H9 (cell line): Measurements from ENCODE around the gene MICU1. TPM values are rescaled to one million over a fixed set of nuclear protein-coding genes. Genes with fewer than 3 reads are reported as not detected.
"Not testable (repeated sequence)": the region's sequence is repeated elsewhere in the genome, so short reads cannot be mapped to it uniquely, and the experiment has no call there.

ENCODE experiments used
- DNase-seq: peaks from one replicate; pipeline ENCODE4 v3.0.0-alpha.2; 2017
- H2AFZ ChIP-seq: one replicate; pipeline ENCODE4 v1.6.1; 2013; ENCODE audit warnings: mild to moderate bottlenecking, low read length, control low read depth, moderate library complexity
- H2AK5ac ChIP-seq: 2 replicates; pipeline ENCODE4 v1.6.1; 2013; ENCODE audit warnings: low read length, control low read depth, mixed read lengths; ENCODE audit not compliant: insufficient read length
- H2BK120ac ChIP-seq: one replicate; pipeline ENCODE4 v1.6.1; 2013; ENCODE audit warnings: low read depth, mild to moderate bottlenecking, low read length, control low read depth, inconsistent platforms; ENCODE audit not compliant: poor library complexity, severe bottlenecking
- H2BK12ac ChIP-seq: 2 replicates; pipeline ENCODE4 v1.6.1; 2013; ENCODE audit warnings: low read length, control low read depth, mixed read lengths, low read depth; ENCODE audit not compliant: insufficient read length
- H2BK15ac ChIP-seq: 2 replicates; pipeline ENCODE4 v1.6.1; 2013; ENCODE audit warnings: low read depth, low read length, control low read depth
- H2BK20ac ChIP-seq: one replicate; pipeline ENCODE4 v1.6.1; 2013; ENCODE audit warnings: low read depth, mild to moderate bottlenecking, low read length, control low read depth, inconsistent platforms; ENCODE audit not compliant: poor library complexity, severe bottlenecking
- H2BK5ac ChIP-seq: 2 replicates; pipeline ENCODE4 v1.6.1; 2013; ENCODE audit warnings: low read length, control low read depth, mixed read lengths; ENCODE audit not compliant: insufficient read length
- H3K14ac ChIP-seq: 2 replicates; pipeline ENCODE4 v1.6.1; 2013; ENCODE audit warnings: low read length, control low read depth; ENCODE audit not compliant: insufficient read depth
- H3K18ac ChIP-seq: 2 replicates; pipeline ENCODE4 v1.6.1; 2013; ENCODE audit warnings: low read depth, mild to moderate bottlenecking, mixed read lengths, low read length, control low read depth; ENCODE audit not compliant: insufficient read length
- H3K23ac ChIP-seq: 2 replicates; pipeline ENCODE4 v1.6.1; 2013; ENCODE audit warnings: low read length, control low read depth, mixed read lengths, low read depth; ENCODE audit not compliant: insufficient read length
- H3K23me2 ChIP-seq: 2 replicates; pipeline ENCODE4 v1.6.1; 2013; ENCODE audit warnings: low read depth, mild to moderate bottlenecking, mixed read lengths, low read length, control low read depth; ENCODE audit not compliant: insufficient read length, poor library complexity, severe bottlenecking
- H3K27ac ChIP-seq: 2 replicates; pipeline ENCODE4 v1.5.1; 2013; ENCODE audit warnings: low read length, control low read depth, mixed read lengths, low read depth; ENCODE audit not compliant: insufficient read length
- H3K27me3 ChIP-seq: 2 replicates; pipeline ENCODE4 v1.6.1; 2013; ENCODE audit warnings: low read length, control low read depth, inconsistent platforms; ENCODE audit not compliant: insufficient read depth
- H3K4ac ChIP-seq: 2 replicates; pipeline ENCODE4 v1.6.1; 2013; ENCODE audit warnings: low read depth, mild to moderate bottlenecking, control low read depth, inconsistent platforms, low read length, moderate library complexity
- H3K4me1 ChIP-seq: 2 replicates; pipeline ENCODE4 v1.6.1; 2013; ENCODE audit warnings: low read length, control low read depth, inconsistent platforms; ENCODE audit not compliant: insufficient read depth
- H3K4me2 ChIP-seq: 2 replicates; pipeline ENCODE4 v1.6.1; 2013; ENCODE audit warnings: low read length, control low read depth, mixed read lengths; ENCODE audit not compliant: insufficient read length, insufficient read depth
- H3K56ac ChIP-seq: 2 replicates; pipeline ENCODE4 v1.6.1; 2013; ENCODE audit warnings: low read depth, mild to moderate bottlenecking, mixed read lengths, low read length, control low read depth; ENCODE audit not compliant: insufficient read length
- H3K79me1 ChIP-seq: 2 replicates; pipeline ENCODE4 v1.6.1; 2013; ENCODE audit warnings: low read depth, mild to moderate bottlenecking, moderate library complexity, low read length, control low read depth, inconsistent platforms; ENCODE audit not compliant: insufficient read depth, poor library complexity, severe bottlenecking
- H3K79me2 ChIP-seq: 2 replicates; pipeline ENCODE4 v1.6.1; 2013; ENCODE audit warnings: low read length, control low read depth, inconsistent platforms; ENCODE audit not compliant: insufficient read depth
- H3K9ac ChIP-seq: 2 replicates; pipeline ENCODE4 v1.6.1; 2013; ENCODE audit warnings: low read length, control low read depth, mixed read lengths; ENCODE audit not compliant: insufficient read length; ENCODE audit errors: extremely low read depth
- H3K9me3 ChIP-seq: one replicate; pipeline ENCODE4 v1.6.1; 2013; ENCODE audit warnings: low read depth, low read length, inconsistent platforms; ENCODE audit not compliant: control insufficient read depth
- H3T11ph ChIP-seq: one replicate; pipeline ENCODE4 v1.6.1; 2013; ENCODE audit warnings: mild to moderate bottlenecking, low read length, control low read depth, inconsistent platforms
- H4K20me1 ChIP-seq: one replicate; pipeline ENCODE4 v1.6.1; 2013; ENCODE audit not compliant: control insufficient read depth, insufficient read length, insufficient read depth
- H4K5ac ChIP-seq: 2 replicates; pipeline ENCODE4 v1.6.1; 2013; ENCODE audit warnings: low read depth, mild to moderate bottlenecking, mixed read lengths, low read length, control low read depth; ENCODE audit not compliant: insufficient read length
- H4K8ac ChIP-seq: replicated peaks from 2 replicates; pipeline ENCODE4 v1.6.1; 2013; ENCODE audit warnings: low read length, control low read depth, mixed read lengths, low read depth; ENCODE audit not compliant: insufficient read length
- H4K91ac ChIP-seq: 2 replicates; pipeline ENCODE4 v1.6.1; 2013; ENCODE audit warnings: low read depth, mild to moderate bottlenecking, moderate library complexity, mixed read lengths, low read length, control low read depth; ENCODE audit not compliant: insufficient read length
- H3K27ac Mint-ChIP-seq, 3 experiments: 2 replicates in 2 of 3; 3 replicates in 1 of 3; pipeline ENCODE4 v1.8.0; 2020 to 2021; ENCODE audit warnings: mixed read lengths in 3 of 3, mild to moderate bottlenecking in 1 of 3, moderate library complexity in 1 of 3
- H3K27me3 Mint-ChIP-seq: 2 replicates; pipeline ENCODE4 v1.8.0; 2021; ENCODE audit warnings: low read depth, mild to moderate bottlenecking, moderate library complexity, mixed read lengths
- H3K36me3 Mint-ChIP-seq, 3 experiments: 2 replicates in 2 of 3; 3 replicates in 1 of 3; pipeline ENCODE4 v1.8.0; 2020 to 2021; ENCODE audit warnings: low read depth in 3 of 3, mixed read lengths in 3 of 3; ENCODE audit not compliant: insufficient read depth in 1 of 3
- H3K4me1 Mint-ChIP-seq, 2 experiments: 2 replicates each; pipeline ENCODE4 v1.8.0; 2020; ENCODE audit warnings: mixed read lengths in 2 of 2
- H3K4me3 Mint-ChIP-seq, 2 experiments: 2 replicates in 1 of 2; 3 replicates in 1 of 2; pipeline ENCODE4 v1.8.0; 2020 to 2021; ENCODE audit warnings: mild to moderate bottlenecking in 2 of 2, mixed read lengths in 2 of 2, moderate library complexity in 1 of 2
- H3K9me3 Mint-ChIP-seq, 2 experiments: 2 replicates in 1 of 2; 3 replicates in 1 of 2; pipeline ENCODE4 v1.8.0; 2020; ENCODE audit warnings: mild to moderate bottlenecking in 2 of 2, mixed read lengths in 2 of 2, moderate library complexity in 1 of 2
- CTCF ChIP-seq: fragments of 200-600 bp; sonication (generic); conservative IDR thresholded peaks from 3 replicates; pipeline ENCODE4 v1.8.0; 2021; ENCODE audit warnings: antibody characterized with exemption, mild to moderate bottlenecking
- WGBS: extraction: QIAGEN DNeasy Blood & Tissue Kit; methylation state at CpG from one replicate; pipeline ENCODE4 v1.1.7; 2013; ENCODE audit warnings: missing lambda C conversion rate, low lambda C conversion rate, mixed read lengths; ENCODE audit not compliant: insufficient read length; ENCODE audit errors: extremely low coverage; 5-methylcytosine and 5-hydroxymethylcytosine counted together
- total RNA-seq: library from RNA; stranded (reverse); gene quantifications from 2 replicates; pipeline ENCODE4 v1.2.1, GENCODE V29; 2021

Gene MICU1
- total RNA-seq, 1 experiment from 2014 or later: 33.2 TPM

GRCh38 chr10:72648301-72648700 is 22.4 kb upstream of the MICU1 start:
- H3K9me3 ChIP-seq: no peaks in the 10 kb centered on the region
- no peaks in the 10 kb centered on the region for H3K27me3 ChIP-seq
- no peak overlapping the region for H4K91ac ChIP-seq
- no peak for TF ChIP-seq CTCF
- no peaks in the 10 kb centered on the region for H4K20me1 ChIP-seq
- no peak overlapping the region for H2BK5ac ChIP-seq
- no peak overlapping the region for H3K23ac ChIP-seq
- H2BK12ac ChIP-seq: no peak overlapping the region
- no peak overlapping the region for H3K4ac ChIP-seq
- H3K4me2 ChIP-seq: no peak overlapping the region
- H2AFZ ChIP-seq: no peak overlapping the region
- H3K4me1 ChIP-seq: peaks cover 2% of the 10 kb centered on the region; the same call in 1 of the 2 replicates
- no peaks in the 10 kb centered on the region for H3K23me2 ChIP-seq
- no CpG with 5 or more reads among the region's 1 CpG for WGBS
- Mint-ChIP-seq H3K4me3 (no peak overlapping the region), H3K27ac (no peak overlapping the region), H3K36me3 (no peaks in the 10 kb centered on the region), H3K4me1 (no peaks in the 10 kb centered on the region; a peak in 1 of 4 replicates), H3K27me3 (no peaks in the 10 kb centered on the region), H3K9me3 (no peaks in the 10 kb centered on the region)
- no peak overlapping the region for H3K14ac ChIP-seq
- no peak overlapping the region for H3K18ac ChIP-seq
- no peak overlapping the region for H2AK5ac ChIP-seq
- no peak overlapping the region for H2BK120ac ChIP-seq
- H4K8ac ChIP-seq: no peak overlapping the region
- H3T11ph ChIP-seq: no peak overlapping the region
- H3K79me2 ChIP-seq: no peaks in the 10 kb centered on the region
- H4K5ac ChIP-seq: no peak overlapping the region
- H2BK15ac ChIP-seq: no peak overlapping the region
- H3K56ac ChIP-seq: no peak overlapping the region
- H3K79me1 ChIP-seq: no peaks in the 10 kb centered on the region
- H2BK20ac ChIP-seq: no peak overlapping the region
- no peak for DNase-seq
- no peak overlapping the region for H3K9ac ChIP-seq
- H3K27ac ChIP-seq: no peak overlapping the region

- H4K5ac ChIP-seq, H3K27me3 Mint-ChIP-seq, H3K14ac ChIP-seq, H3K56ac ChIP-seq, H2AK5ac ChIP-seq, H3K4ac ChIP-seq, H3K4me1 Mint-ChIP-seq, H3K18ac ChIP-seq, H3K27ac Mint-ChIP-seq, H3K9me3 Mint-ChIP-seq, H2BK12ac ChIP-seq, H2AFZ ChIP-seq, H4K8ac ChIP-seq, H3K4me1 ChIP-seq, H2BK5ac ChIP-seq, H3K4me3 Mint-ChIP-seq, H4K91ac ChIP-seq, H3K36me3 Mint-ChIP-seq, H4K20me1 ChIP-seq, H3K27me3 ChIP-seq, H3K27ac ChIP-seq, H3K79me2 ChIP-seq, H3K23ac ChIP-seq, H2BK120ac ChIP-seq, H2BK15ac ChIP-seq, H2BK20ac ChIP-seq, H3K4me2 ChIP-seq, H3K9ac ChIP-seq, H3T11ph ChIP-seq, H3K9me3 ChIP-seq, H3K79me1 ChIP-seq, H3K23me2 ChIP-seq, DNase-seq: not testable (repeated sequence)
- no CpG with 5 or more reads among the region's 3 CpGs for WGBS
Measured at GRCh38 chr10:72646971-72647370, 21.1 kb upstream of the MICU1 start.
